Measurements from ENCODE around the gene RNASEL.

RNASEL gene

GRCh38 chr1:182620924-182621585 lies 32.0 kb upstream of the RNASEL start:
- no peak for DNase-seq

- peak; percentile 65 for DNase-seq
These were observed 28.8 kb upstream of the RNASEL start for GRCh38 chr1:182617734-182618351.

DNA sequence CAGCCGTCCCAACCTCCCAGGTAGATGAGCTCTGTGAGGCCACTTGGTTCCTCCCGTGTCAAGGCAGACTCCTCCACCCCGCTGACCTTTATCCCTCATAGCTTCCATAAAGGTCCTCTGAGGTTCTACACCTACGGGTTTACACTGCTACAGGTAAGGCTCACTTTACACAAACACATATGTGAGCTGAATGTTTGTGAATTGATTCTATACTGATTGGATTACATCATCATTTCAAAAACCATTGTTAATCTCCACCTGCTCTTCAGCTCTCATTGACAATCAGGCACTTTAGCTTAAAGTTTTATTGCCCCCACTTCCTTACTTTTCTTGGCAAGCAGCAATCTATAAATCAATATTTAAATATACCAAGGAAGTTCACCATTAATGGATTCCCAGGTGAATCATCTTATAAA lies 28.0 kb upstream of the RNASEL start:
- DNase-seq = no peak

DNA sequence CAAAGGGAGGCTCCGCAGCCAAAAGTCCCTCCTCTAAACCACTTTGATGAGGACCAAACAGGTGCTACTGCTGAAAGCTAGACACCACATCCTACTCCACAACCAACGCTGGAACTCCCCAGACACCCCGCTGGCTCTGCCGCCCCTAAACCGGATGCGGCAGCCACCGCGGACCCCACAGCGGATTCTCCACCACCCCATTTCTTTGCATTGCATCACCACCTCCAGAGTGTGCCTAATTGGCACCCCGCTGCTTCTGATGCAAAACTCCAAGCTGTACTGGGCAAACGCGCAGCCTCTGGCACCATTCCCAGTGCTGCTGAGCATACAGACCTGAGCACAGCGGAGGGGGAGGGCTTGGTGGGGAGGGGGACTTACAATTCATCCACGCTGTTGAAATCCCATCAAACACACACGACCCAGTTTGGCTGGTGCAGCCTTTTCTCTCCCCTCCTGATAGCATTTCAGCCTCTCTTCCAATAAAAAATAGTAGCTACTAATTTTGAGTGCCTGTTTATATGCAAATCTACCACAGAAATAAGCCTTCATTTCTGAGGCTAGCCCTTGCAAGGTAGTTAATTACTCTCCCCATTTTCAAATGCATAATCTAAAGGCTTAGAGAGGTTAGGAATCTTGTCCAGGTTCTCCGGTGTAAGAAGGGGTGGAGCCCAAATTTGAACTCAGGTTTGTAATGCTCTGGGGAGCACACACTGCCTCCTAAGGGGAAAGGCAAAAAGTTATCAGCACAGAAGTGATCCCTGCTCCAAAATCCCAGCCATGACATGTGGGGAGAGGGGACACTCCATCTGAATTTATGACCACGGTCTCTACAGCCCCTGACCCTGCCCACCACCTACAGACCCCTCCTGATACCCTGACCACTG lies 27.3 kb upstream of the RNASEL start:
- DNase-seq = peak; percentile 85

DNA sequence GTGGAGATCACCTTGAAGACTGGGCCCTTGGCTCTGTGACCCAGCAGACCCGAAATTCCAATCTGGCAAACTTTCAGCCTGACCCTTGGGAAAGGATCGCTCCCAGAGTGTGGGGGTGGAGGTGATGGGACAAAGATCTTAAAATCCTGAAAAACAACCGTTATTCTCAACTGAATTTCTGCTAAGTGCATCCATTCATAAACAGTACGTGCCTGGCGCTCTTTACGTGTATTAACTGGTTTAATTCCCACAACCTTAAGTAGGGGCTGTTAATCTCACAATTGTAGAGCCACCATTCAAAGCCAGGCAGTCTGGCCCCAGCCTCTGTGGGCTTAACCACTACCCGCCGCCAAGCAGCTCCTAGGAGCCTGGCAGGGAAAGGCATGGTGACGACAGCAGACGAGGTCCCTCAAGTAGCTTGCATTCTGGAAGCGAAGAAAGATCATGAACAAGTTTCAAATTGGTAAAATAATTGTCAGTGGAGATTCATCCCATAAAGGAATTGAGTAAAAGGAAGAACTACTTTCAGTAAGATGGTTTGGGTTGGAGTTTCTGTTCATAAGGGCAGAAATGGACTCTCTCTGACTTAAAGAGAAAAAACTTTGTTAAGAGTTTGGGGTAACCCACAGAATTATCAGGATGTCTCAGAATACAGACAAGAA lies 26.5 kb upstream of the RNASEL start:
- DNase-seq = no peak

DNA sequence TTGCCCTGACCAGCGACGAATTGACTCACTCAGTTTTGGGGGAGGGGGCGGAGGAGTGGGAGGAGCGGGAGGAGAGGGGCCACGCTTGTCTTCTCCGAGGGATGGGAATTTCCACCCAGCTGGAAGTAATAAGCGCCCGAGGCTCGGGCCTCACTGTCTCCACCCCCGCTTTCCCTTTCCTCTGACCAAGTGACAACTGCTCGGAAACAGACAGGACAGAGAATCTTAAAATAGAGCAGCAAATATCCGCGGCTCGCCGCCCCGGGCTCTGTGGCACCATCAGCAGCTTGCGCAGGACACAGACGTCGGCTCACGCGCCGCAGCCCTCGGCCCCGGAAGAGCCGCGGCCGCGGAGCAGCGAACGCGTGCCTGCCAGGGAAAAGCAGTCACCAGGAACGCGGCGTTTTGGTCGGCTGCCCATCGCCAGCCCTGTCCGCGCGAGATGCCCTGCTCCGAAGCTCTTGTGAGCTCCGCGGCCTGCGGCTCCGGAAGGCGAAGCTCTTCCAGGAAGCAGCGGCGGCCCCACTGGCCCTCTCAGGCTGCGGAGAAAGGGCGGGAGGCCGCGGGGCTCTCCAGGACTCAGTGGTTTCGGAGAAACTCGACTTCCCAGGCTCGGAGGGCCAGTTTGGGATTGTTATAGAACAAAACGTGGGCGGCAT lies 25.9 kb upstream of the RNASEL start:
- peak; percentile 91 for DNase-seq

GRCh38 chr1:182611787-182612186 lies 22.7 kb upstream of the RNASEL start:
- DNase-seq = no peak

- no peak for DNase-seq
These were observed 22.3 kb upstream of the RNASEL start for GRCh38 chr1:182611326-182611725.

DNA sequence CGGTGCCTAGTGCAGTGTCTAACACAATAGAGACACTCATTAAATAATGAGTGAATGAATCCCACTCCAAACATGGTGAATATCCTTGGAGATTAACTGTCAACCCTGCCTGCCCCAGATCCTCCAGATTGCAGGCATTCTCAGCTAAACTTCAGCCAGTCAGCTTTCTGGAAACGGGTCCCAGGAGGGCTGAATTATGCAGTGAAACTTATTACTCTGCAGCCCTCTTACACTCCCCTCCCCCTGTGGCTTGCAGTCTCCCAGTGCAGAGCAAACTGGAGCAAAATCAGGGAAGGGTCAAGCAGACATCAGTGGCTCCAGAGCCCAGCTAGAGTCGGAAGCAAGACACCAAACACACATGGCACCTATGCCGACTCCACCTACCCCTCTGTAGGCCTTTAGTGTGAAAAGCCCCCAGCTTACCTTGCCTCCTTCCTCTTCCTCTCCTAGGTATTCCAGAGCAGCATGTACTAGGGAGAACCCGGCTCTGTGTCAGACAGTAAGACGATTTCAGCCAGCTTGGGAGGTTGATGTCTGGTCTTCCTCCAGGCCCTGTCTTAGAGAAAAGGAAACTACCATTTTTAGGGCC lies 21.6 kb upstream of the RNASEL start:
- peak; percentile 61 for DNase-seq

DNA sequence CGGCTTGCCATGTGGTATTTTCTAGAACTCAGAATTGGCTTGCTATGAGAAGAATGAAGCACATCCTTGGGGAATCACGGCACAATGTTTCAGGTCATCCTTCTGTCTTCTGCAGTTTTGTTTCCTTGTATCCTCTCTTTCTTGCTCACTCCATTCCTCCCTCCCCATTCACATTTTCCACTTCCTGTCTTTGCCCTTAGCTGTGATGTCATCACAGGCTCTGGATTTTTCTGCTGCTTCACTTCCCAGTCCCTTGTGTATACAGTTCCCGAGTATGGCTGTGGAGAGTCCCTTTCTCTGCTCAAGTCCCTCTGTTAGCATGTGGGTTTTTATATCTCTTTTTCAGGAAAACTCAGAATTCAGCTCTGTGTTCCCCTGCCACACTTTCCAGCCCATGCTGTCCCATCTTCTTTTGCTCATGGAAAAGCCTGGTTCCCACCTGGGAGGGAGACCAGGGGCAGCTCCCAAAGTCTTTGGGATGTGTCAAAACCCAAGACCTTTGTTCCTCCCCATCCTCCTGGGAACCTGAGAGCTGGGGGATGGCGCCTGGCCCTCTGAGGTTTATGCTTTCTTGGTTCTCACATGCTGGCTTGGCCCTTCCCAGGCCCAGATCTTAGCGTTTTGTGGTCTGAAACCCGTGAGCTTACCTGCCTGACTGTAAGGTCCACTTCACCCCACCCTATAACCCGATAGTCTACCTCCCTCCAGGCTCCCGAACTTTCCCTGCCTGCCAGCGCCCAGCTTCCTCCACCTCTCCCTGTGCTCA lies 20.0 kb upstream of the RNASEL start:
- DNase-seq = peak; percentile 72

GRCh38 chr1:182608236-182608635 lies 19.2 kb upstream of the RNASEL start:
- no peak for DNase-seq

DNA sequence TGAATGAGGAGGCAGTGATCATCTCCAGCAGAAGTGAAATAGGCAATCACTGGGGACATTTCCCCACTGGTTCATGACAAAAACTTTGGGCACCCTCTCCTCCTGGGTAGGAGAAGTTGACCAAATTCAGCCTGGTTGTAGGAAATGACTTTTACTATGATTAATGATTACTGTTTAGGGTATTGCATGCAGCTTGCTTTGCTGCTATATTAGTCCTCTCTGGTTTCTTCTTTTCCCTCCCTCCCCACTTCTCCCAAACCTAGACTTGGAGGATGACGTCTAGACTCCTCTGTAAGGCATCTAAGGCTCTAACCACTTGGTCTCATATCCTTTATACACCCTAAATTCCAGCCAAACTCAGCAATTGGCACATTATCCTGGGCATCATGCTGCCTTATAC lies 18.5 kb upstream of the RNASEL start:
- DNase-seq = no peak

DNA sequence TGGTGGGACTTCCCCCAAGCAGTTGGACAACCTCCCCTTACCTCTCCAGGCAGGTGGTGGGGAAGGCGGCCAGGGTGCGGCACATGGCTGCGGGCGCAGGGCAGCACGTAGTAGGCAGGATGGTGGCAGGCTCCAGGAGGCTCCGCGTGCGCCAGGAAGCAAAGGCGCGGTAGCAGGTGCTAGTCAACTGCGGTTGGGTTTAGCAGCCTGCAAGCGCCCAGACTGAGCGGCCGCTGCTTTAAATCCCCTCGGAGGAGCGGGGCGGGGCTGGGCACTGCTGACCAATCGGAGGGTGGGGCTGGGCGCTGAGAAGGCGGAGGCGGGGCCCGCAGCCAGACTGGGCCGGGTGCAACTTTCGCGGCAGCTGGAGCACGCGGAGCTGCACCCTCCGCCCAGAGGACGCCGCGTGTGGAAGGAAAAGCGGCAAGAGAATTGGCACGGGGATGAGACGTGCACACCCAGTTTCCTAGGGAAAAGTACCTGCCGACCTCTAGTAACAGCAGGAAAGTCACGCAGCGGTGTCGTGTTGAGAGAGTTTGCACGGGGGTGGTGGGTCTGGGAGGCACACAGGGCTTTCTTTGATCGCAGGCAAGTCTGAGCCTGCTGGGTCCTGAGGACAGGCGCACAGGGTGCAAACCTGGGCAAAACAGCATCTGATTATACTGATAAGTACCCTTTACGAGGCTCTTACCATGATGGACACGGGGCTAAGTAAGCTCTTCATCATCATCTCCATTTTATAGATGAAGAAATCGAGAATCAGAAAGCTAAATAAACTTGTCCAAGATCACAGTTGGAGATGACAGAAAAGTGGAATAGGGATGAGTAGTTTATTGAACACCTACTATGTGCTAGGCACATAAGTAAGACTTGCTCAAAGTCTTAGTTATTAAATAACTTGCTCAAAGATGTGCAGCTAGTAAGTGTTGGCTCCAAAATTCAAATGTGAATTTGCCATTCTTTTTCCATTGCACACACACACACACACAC lies 15.4 kb upstream of the RNASEL start, which contains the start of gene RGS16:
TSS of gene RGS16 (minus strand) at position 215 of the 990 bp plus-strand sequence. CDS start at position 85, 130 bp downstream.
- peak; percentile 80 for DNase-seq

- no peak for DNase-seq
These were observed 14.7 kb upstream of the RNASEL start for GRCh38 chr1:182603646-182604174.

DNA sequence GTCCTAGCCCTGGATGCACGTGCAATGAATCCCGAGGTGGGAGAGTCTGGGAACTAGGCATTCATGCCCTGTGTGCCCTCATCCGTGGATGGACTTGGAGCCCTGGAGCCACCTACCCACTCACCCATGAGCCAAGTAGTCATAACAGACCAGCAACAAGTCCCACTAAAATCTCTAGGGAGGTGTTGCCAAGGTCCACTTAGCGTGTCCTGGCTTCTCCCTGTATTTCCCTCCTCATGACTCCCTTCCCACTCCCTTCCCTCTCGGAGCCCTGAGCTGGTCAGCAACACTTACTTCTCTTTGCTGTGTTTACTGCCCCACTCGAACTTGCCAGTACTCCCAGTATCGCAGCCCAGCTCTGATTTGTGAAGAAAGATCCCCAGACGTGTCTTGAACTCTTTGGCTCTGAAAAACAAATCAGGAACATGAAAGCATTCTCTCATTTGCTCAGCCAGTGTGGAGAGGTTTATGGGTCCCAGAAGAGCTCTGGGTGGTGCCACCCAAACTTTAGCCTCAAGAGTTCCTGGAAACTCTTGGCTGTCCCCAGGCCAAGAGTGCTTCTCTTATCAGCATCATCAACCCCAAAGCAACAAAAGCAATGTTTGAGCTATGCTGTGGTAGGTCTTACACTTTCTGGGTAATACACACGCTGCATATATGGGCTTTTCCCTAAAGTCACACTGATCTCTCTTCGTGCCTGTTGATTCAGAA lies 14.0 kb upstream of the RNASEL start:
- peak; percentile 26 for DNase-seq

DNA sequence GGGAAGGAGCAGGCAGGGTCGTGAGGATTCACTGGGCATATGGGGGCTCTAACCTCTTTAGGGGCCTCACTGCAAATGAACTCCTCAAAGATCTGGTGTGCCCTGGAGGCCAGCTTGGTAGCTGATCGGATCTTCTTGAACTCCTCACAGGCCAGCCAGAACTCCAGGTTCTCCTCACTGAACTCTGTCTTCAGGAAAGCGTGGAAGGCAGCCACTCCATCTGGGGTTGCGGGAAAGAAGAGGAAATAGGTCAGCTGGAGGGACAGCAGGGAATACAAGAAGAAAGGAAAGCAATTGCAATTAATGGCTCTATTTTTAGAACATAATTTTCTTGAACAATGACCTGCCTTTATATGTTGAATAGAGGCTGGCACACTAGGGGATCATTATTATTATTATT lies 12.9 kb upstream of the RNASEL start:
- no peak for DNase-seq

- DNase-seq = peak; percentile 67
These were observed 12.3 kb upstream of the RNASEL start for GRCh38 chr1:182601416-182601786.

- DNase-seq = no peak
These were observed 11.8 kb upstream of the RNASEL start for GRCh38 chr1:182600745-182601415.

Data from fibroblast of skin of right biceps (primary cell).